Kasumi-1 (cell line): ENCODE results near the gene CRADD.
"Not testable (repeated sequence)": the region's sequence is repeated elsewhere in the genome, so short reads cannot be mapped to it uniquely, and the experiment has no call there.

ENCODE experiments used
- DNase-seq, 2 experiments: peaks; one replicate each; lab custom pipeline; 2025; lab: John Stamatoyannopoulos, UW

Gene CRADD

DNA sequence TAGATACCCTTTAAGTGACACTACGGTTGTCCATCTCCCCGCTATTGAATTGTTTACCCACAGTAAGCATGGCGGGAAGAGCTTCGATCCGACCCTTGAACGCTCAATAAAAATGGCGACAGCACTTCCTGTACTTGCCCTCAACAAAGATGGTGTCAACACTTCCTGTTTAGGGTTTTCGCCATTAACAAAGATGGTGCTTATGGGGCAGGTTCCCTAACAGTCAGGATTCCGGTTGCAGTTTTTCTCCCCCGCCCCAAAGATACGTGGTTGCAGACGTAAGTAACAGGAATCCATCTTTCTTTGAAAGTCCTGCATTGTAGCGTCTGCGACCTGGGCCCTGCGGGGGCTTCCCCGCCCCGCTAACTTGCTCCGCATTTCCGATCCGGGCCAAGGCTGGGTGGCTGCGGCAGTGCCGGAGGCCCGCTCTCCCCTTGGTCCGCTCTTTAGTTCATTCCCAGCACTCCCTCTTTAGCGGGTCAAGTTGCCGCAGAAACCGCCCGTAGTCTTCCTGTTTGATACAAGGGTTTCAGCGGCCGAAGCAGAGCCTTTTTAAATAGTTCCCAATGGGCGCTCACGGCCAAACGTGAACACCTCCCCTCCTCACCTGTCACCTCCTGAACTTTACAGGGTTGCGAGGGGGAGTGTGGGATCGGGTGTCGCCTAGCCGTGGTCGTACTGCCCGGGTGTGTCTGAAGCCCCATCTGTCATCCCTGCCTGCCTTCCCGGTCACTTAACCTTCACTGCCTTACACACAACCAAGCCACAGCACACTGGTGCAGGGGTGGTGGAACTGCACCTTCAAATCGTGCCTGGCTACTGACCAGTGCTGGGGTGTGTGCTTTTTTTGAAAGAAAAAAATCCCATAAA is at the start of gene CRADD:
Gene CRADD, plus strand, starts transcription at position 181 of the 870 bp plus-strand sequence.
- DNase-seq: peak; percentile 94 to 96

DNA sequence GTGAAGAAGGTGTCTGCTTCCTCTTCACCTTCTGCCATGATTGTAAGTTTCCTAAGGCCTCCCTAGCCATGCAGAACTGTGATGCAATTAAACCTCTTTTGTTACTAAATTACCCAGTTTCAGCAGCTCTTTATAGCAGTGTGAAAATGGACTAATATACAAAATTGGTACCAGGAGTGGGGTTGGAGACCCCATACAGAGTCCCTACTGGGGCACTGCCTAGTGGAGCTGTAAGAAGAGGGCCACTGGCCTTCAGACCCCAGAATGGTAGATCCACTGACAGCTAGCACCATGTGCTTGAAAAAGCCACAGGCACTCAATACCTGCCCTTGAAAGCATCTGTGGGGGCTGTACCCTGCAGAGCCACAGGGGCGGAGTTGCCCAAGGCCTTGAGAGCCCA is 44.8 kb upstream of the CRADD start:
- no peak for DNase-seq

DNA sequence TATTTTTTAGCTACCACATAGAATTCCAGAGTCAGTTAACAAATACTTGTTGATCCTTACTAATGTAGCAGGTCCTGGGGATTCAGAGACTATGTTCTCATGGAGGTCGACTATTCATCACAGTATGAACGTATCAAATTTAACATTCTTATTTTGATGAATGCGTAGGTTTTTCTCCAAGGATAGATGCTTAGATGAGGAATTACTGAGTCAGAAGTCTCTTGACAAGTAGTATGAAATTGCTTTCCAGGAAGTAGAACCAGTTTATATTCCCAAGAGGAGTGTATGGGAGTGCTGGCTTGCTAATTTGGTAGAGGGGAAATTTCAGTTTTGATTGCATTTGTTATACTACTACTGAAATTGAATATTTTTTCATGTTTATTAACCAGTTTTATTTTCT is 42.8 kb upstream of the CRADD start:
- DNase-seq: no peak

DNA sequence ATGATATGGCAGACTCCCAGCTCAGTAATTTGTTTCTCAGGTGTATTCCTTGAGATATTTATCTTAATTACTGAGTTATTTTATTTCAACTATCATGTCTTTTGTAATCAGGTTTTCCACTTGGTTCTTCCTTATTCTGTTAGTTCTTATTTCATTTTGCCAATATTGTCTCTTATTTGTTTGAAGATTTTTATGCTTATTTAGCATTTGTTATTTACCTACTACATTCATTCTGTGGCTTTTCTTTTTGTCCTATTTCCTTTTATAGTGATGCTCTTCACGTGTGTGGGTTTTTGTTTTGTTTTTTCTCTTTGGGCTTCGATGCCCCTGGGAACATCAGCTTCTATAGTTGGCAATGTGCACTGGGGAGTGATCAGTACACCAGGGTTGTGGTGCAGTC is 40.5 kb upstream of the CRADD start:
- no peak for DNase-seq

DNA sequence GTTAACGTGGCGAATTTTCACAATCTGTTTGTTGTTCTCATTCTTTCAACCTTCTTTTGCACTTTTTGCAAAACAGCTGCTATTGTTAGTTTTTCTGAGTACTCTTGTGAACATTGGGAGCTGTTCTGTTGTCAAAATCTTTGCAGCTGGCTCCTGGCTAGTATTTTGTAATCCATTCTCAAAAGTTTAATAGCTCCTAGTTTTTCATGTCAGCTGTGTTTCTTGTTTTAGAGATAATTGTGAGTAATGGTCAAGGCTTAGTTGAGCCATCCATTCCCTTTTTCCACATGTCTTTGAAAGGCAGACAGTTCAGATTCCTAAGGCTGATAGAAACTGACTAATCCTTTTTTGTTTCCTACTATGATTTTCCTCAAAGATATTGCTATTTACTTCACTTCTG is 39.1 kb upstream of the CRADD start:
- DNase-seq: no peak

DNA sequence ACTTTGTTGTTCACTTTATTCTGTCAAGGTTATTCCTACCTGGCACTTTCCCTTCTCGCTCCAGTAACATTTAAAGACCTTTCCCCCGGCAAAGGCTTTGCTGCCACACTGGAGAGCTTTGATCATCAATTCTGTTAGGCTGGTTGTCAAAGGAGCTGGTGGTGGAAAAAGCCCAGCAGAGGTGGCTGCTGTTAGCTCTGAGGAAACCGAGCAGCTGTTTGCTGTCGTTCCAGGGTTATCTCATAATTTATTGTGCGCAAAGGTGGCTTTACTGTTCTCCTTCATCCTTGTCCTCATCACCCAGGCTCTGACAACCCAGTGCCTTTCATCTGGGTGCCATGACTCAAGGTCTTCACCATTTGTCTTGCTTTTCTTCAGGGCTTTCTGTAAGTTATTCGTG is 38.2 kb upstream of the CRADD start:
- no peak for DNase-seq

DNA sequence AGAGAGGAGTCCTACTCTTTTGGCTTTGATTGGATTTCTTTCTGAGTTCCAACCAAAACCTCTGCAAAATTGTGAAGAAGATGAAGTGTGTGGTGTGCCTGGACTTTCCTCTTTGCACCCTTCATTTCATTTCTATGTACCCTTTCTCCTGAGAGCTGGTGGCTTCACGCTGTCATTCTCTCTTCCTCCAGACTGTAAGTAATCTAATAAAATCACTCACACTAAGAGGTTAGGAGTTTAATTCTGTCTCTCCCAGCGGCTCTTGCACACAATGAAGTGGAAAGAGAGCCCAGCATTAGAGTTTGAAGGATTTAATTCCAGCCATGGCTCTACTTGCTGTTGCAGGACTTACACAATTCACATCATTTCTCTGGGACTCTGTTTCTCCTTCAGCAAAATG is 37.8 kb upstream of the CRADD start:
- no peak for DNase-seq

DNA sequence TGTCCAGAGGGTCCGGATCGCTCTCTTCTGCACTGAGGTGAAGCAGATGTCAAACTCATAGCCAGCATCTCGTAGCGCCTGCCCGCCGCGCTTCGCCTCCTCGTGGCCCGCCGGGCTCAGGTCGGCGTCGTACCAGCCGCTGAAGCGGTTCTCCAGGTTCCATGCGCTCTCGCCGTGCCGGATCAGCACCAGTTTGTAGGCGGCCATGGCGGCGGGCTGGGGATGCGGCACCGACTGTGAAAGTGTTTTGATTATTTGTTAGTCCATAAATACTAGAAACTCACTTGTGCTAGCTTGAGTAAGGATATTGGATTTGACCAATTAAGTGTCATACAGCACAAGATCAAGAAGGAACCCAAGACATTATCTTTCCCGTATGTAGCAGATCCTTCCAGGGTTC is 35.8 kb upstream of the CRADD start:
- not testable (repeated sequence) for DNase-seq

DNA sequence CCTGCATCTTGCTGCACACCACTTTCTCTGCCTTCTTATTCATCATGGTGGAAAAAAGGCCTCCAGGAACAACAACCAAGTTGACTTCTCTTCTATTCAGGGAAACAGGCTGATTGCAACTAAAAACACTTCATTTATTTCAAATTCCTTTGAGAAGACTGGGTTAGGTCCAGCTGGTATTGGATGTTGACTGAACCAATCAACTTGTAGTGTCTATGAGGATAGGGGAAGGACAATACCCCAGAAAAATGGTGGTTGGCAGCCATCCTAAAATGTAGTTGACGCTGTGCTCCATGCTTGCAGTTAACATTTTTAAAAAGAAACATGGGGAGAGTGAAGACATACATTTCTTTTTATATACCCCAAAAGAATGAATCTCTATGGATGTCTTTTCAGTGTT is 34.4 kb upstream of the CRADD start:
- no peak for DNase-seq

DNA sequence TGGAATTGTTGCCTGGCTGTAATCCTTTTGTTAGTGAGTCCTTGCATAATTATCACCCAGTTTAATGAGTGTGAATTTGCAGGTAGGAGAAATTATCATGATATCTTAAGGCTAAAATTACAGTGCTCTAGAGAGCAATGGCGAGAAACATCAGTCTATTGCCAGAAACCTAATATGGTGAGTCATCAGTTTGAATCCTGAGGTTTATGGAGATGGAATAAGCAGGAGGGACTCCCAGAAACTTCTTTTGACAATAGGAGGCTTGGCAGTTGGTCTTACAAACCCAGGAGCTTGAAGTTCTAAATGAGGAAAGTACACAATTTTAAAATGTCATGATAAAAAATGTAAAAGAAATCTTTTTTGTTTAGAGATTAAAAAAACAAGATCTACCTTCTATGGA is 31.5 kb upstream of the CRADD start:
- DNase-seq: no peak

DNA sequence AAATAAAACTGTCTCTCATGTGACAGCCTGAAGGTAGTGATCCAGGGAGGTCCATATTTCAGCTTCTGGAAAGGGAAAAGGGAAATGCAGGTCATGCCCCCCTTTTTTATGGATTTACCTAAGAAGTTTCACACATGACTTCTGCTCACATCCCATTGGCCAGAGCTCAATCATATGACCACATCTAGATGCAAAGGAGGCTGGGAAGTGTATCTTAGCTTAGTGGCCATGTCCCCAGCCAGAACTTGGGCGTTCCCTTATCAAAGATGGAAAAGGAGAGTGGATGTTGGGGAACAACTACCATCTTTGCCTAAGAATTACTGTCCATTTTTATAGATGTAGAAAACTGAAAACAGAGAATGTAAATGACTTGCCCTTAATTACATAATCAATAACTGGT is 26.5 kb upstream of the CRADD start:
- DNase-seq: no peak

DNA sequence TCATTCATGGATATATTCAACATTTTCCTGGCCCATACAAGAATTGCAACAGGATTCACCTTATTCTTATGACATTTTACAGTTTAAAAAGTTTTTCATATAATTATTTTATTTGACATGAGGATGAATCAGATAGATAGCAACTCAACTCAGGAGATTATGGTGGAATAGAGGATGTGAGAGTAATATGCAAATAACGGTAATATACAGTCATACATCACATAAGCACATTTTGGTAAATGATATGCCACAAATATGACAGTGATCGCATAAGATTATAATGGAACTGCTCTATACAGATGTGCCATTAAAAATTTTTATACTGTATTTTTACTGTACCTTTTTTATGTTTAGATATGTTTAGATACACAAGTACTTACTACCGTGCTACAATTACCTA is 24.1 kb upstream of the CRADD start:
- no peak for DNase-seq

DNA sequence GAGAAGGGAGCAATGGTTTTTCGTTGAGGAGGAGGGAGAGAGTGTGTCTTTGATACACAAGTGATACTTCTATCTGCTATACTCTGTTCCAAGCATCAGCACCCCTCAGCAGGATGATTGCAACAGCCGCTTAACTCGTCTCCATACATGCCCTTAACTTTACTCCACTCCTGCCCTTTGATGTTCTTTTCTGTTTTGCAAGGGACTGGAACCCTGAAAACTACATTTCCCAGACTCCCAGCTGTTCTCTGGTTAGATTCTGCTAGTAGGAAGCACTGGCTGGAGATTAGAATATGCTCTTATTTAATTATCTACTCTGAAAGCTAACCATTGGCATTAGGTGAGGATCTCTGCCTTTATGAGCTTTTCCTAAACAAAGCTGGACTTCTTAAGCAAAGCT is 23.5 kb upstream of the CRADD start:
- no peak for DNase-seq

DNA sequence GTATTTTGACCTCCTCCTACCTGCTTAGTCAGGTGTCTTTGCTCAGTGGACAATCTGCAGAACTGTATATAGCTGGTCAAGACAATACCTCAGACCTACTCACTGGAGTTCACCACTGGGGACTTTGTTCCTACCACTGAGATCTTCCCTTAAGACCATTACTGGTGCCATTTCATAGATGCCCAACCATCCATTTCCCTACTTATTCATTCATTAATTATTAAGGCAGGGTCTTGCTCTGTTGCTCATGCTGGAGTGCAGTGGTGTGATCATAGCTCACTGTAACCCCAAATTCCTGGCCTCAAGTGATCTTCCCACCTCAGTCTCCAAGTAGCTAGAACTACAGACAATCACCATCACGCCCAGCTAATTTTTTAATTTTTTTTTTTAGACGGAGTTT is 22.8 kb upstream of the CRADD start:
- DNase-seq: no peak

DNA sequence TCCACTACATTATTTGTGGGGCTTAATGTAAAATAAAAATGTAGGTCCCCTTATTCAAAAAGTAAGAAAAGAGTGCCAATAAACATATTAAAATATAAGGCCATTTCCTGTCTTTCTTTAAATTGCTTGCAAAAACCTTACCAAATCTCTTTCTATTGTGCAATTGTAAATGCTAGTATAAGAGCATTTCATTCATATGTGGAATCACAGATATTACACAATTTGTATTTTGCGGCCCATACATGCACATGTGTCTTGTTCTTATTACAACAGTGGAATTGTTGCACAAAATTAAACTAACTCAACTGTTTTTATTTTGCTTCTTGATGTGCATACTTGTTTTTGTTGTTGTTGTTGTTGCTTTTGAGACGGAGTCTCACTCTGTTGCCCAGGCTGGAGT is 20.1 kb upstream of the CRADD start:
- no peak for DNase-seq

DNA sequence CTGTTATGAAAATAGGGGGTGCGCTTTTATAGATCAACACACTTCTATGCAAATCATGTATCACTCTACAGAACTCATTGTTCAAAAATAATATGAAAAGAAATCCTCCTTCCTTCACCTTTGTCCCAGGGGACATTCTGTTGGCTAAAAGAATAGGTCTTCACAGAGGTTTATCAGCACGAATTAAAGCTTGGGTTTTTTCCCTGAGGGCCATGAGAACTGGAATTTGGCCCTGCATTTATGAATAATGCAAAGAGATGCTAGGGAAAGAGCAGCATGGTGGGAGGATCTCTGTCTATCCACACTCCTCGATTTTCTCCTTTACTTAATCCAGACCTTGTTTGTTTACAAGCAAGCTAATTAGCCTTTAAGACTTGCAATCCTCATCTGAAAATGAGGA is 16.2 kb upstream of the CRADD start:
- DNase-seq: no peak

DNA sequence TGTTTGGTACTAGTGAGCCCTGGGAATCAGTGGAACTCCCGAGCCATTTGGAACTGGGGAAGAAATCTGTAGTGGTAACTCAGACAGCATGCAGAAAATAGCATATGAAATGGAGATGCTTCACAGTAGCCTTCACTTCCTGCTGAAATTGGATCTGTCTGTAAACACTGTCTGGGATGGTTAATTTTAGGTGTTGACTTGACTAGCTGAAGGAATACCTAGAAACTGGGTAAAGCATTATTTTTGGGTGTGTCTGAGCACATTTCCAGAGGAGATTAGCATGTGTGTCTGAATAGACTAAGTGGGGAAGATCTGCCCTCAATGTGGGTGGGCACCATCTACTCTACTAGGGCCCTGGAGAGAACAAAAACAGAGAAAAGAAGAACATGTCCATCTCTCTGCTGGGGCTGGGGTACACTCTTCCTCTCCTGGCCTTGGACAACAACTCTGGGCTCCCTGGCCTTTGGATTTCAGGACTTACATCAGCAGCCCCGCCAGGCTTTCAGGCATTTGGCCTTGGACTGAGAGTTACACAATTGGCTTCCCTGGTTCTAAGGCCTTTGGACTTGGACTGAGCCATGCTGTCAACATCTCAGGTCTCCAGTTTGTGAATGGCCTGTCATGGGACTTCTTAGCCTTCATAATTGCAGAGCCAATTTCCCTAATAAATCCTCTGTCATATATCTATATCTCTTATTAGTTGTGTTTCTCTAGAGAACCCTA is 14.0 kb upstream of the CRADD start:
- no peak for DNase-seq

DNA sequence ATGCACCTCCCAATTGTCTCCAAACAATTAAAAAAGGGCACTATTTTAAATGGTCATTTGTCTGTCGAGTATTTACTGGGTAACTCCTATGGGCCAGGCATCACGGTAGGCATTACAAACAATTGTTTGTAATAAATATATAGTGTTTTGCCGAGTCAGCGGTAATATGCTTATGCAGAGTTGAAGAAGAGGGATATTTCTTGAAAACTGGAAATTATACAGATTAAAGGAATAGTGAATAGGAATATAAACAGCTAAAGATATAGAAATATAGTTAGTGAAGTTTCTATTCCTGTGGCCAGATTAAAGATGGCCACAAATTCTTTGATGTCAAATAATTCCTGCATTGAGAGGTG is 13.5 kb upstream of the CRADD start:
- DNase-seq: no peak

DNA sequence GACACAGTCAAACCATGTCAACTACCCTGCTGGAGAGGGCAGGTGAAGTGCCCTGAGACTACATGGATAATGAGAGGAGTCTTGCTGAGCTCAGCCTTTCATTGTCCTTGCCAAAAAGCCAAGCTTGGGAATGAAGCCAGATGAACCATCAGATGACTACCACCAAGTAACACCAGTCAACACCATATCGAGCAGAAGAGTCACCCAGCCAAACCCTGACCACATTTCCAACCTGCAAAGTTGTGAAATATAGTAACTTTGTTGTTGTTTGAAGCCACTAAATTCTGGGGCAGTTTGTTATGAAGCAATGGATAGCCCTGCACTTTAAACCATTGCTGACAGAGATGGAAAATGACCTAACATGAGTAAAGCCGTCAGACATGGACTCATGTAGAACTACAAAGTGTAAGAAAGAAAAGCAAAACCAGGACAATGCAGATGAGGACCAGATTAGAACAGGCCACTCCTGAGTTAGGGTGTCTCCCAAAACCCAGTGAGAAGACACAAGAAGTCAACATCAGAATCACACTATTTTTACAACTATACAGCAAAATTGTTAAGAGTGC is 12.5 kb upstream of the CRADD start:
- DNase-seq: no peak

DNA sequence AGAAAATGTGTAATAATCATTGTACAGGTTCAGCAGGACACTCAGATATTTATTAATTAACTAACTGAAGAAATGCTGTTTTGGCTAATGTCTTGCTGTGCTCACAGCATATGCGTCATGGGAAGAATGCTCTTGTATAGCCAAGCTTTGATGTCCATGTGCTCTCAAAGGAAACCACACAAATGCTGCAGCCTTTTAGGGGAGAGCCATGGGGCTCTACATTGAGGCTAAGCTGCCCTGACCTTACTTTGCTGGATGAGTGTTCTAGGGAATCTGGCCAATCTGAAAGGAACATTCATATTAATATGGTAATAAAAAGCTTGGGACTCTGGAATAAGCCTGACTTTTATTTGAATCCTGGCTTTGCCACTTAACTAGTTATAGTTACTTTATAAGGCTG is 9.5 kb upstream of the CRADD start:
- no peak for DNase-seq

DNA sequence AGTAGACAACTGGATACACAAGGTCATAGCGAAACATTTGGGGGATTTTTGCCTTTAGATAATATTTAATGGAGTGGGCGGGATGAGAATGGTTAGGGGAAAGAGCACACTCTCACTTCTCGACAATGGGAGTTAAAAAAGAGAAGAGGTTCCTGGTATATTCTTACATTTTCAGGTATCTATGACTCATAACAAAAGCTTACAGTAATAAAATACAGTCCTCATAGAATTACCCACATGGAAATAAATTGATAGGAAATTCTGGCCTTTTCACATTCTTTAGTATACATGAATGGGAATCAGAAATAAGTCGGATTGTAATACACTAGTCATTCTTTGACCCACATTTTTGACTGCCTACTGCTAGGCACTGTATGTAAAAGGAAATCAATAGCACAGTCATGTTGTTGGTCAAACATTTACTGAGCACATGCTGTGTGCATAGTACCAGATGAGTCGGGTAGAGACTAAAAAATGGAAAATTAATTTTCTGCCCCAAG is 8.2 kb upstream of the CRADD start:
- no peak for DNase-seq

DNA sequence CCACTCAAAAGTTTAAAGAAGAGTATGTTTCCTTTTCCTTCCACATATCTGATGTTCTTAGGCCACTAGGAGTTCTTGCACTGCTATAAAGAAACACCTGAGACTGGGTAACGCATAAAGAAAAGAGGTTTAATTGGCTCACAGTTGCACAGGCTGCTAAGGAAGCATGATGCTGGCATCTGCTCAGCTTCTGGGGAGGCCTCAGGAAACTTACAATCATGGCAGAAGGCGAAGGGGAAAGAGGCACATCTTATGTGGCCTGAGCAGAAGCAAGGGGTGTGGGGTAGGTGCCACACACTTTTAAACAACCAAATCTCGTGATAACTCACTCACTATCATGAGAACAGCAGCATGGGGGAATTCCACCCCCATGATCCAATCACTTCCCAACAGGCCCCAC is 7.7 kb upstream of the CRADD start:
- DNase-seq: no peak

DNA sequence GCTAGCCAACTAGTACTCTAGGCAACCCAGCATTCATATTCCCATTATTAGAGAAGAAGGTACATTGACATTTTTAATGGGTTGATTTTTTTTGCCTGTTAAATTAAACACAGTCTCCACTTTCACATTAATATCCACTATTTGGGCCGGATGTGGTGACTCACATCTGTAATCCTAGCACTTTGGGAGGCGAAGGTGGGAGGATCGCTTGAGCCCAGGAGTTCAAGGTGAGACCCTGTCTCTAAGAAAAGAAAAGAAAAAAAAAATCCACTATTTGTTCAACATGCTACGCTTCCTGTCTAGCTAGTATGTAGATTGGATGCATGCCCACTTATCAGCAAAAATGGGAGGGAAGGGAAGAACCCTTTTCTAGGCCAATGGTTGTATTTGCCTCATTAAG is 7.1 kb upstream of the CRADD start:
- DNase-seq: no peak
